Endodermal cell (in vitro differentiated cells): ENCODE data around the gene IL6R. TPM values are rescaled to one million over a fixed set of nuclear protein-coding genes. Genes with fewer than 3 reads are reported as not detected.

ENCODE experiments used
- DNase-seq: peaks from one replicate; pipeline ENCODE4 v3.0.0-alpha.2; 2017
- H3K27ac ChIP-seq: 2 replicates; pipeline ENCODE4 v1.5.1; 2013; ENCODE audit warnings: mild to moderate bottlenecking, low read depth, low read length, moderate library complexity
- H3K27me3 ChIP-seq: 2 replicates; pipeline ENCODE4 v1.6.1; 2013; ENCODE audit warnings: mild to moderate bottlenecking, low read length, moderate library complexity; ENCODE audit not compliant: insufficient read depth, control insufficient read depth, poor library complexity, severe bottlenecking
- H3K36me3 ChIP-seq: 2 replicates; pipeline ENCODE4 v1.7.0; 2013; ENCODE audit warnings: mild to moderate bottlenecking, low read length, moderate library complexity; ENCODE audit not compliant: control insufficient read depth, insufficient read depth
- H3K4me1 ChIP-seq: one replicate; pipeline ENCODE4 v1.7.0; 2013; ENCODE audit warnings: low read length; ENCODE audit not compliant: control insufficient read depth, insufficient read depth
- H3K4me3 ChIP-seq: 2 replicates; pipeline ENCODE4 v1.5.1; 2013; ENCODE audit warnings: mild to moderate bottlenecking, low read length, moderate library complexity
- H3K9ac ChIP-seq: 2 replicates; pipeline ENCODE4 v1.6.1; 2013; ENCODE audit warnings: mild to moderate bottlenecking, low read length, moderate library complexity; ENCODE audit not compliant: poor library complexity, severe bottlenecking; ENCODE audit errors: extremely low read depth
- H3K9me3 ChIP-seq: 2 replicates; pipeline ENCODE4 v1.6.1; 2013; ENCODE audit warnings: mild to moderate bottlenecking, low read length, moderate library complexity; ENCODE audit not compliant: control insufficient read depth
- H3K27ac Mint-ChIP-seq: 2 replicates; pipeline ENCODE4 v1.8.0; 2020; ENCODE audit warnings: mixed read lengths
- H3K27me3 Mint-ChIP-seq: 2 replicates; pipeline ENCODE4 v1.8.0; 2021; ENCODE audit warnings: mild to moderate bottlenecking, mixed read lengths; ENCODE audit not compliant: insufficient read depth
- H3K36me3 Mint-ChIP-seq: 2 replicates; pipeline ENCODE4 v1.8.0; 2020; ENCODE audit warnings: low read depth, mixed read lengths
- H3K4me1 Mint-ChIP-seq: 2 replicates; pipeline ENCODE4 v1.8.0; 2020; ENCODE audit warnings: mixed read lengths
- H3K4me3 Mint-ChIP-seq: 2 replicates; pipeline ENCODE4 v1.8.0; 2020; ENCODE audit warnings: mild to moderate bottlenecking, moderate library complexity, mixed read lengths
- H3K9me3 Mint-ChIP-seq: 2 replicates; pipeline ENCODE4 v1.8.0; 2020; ENCODE audit warnings: mild to moderate bottlenecking, mixed read lengths
- CTCF ChIP-seq: fragments of 200-600 bp; sonication (generic); conservative IDR thresholded peaks from 2 replicates; pipeline ENCODE4 v1.5.0; 2021; ENCODE audit warnings: antibody characterized with exemption, mild to moderate bottlenecking
- WGBS, 2 experiments: methylation state at CpG; one replicate each; pipeline versions ENCODE4 v1.1.5 to v1.1.7; 2013; ENCODE audit warnings: missing lambda C conversion rate in 2 of 2, mixed read lengths in 1 of 2; ENCODE audit not compliant: insufficient coverage in 1 of 2, insufficient read length in 1 of 2; 5-methylcytosine and 5-hydroxymethylcytosine counted together
- total RNA-seq, 2 donors: library from RNA; stranded (reverse); fragmentation: NEBNext Ultra II Directional in 1 of 2; extraction: Animal tissue kit (Norgen Biotek cat#: 25700) in 1 of 2; gene quantifications; 2 replicates in 1 of 2; 3 replicates in 1 of 2; pipeline ENCODE4 v1.2.1, GENCODE V29; 2021

IL6R gene
- total RNA-seq, 2 donors from 2014 or later: 0.77 to 1.0 TPM

- H3K27me3 ChIP-seq: no peaks in the 10 kb centered on the region
- no peaks in the 10 kb centered on the region for H3K4me1 ChIP-seq
- Mint-ChIP-seq H3K27ac (no peak overlapping the region), H3K27me3 (peaks cover 9% of the 10 kb centered on the region), H3K4me1 (no peaks in the 10 kb centered on the region), H3K4me3 (no peak overlapping the region), H3K36me3 (no peaks in the 10 kb centered on the region), H3K9me3 (no peaks in the 10 kb centered on the region)
- no peak overlapping the region for H3K9ac ChIP-seq
- H3K36me3 ChIP-seq: no peaks in the 10 kb centered on the region
- H3K27ac ChIP-seq: no peak overlapping the region
- 94 to 97% methylated on average over 11 of the region's 11 CpGs for WGBS, 2 experiments
- TF ChIP-seq CTCF: no peak
- H3K4me3 ChIP-seq: no peak overlapping the region
- H3K9me3 ChIP-seq: no peaks in the 10 kb centered on the region
- DNase-seq: no peak
Observed at GRCh38 chr1:154517661-154518060, 112.5 kb downstream of the IL6R start.

Other genes with a start within 250 kb of the IL6R start
- 100 to 1,000 TPM; 597 to 679 TPM for gene TPM3, start 213.2 kb upstream of the IL6R start, total RNA-seq
- not detected for gene CFAP141, start 199.0 kb upstream of the IL6R start, total RNA-seq
- gene UBAP2L, start 184.4 kb upstream of the IL6R start, total RNA-seq: 100 to 1,000 TPM; 198 to 224 TPM
- gene HAX1, start 132.7 kb upstream of the IL6R start, total RNA-seq: 10 to 100 TPM; 55.7 to 59.4 TPM
- not detected for gene AQP10, start 84.2 kb upstream of the IL6R start, total RNA-seq
- gene ATP8B2, start 79.8 kb upstream of the IL6R start, total RNA-seq: 10 to 100 TPM; 34.1 to 41.5 TPM
- gene TDRD10, start 96.9 kb downstream of the IL6R start, total RNA-seq: not detected
- gene SHE, start 97.1 kb downstream of the IL6R start, total RNA-seq: under 1 TPM; 0.24 to 0.35 TPM
- 10 to 100 TPM; 83.0 to 94.7 TPM for gene UBE2Q1, start 153.3 kb downstream of the IL6R start, total RNA-seq
- under 1 TPM; 0.18 to 0.55 TPM for gene CHRNB2, start 162.4 kb downstream of the IL6R start, total RNA-seq
- gene ADAR, start 202.8 kb downstream of the IL6R start, total RNA-seq: 100 to 1,000 TPM; 148 to 166 TPM